Neutrophil (primary cell): ENCODE results near the gene ITPRIP.

Experiments
- H3K27ac ChIP-seq: fragments of 200-600 bp; sonication (generic); 2 replicates; pipeline ENCODE4 v1.5.1; 2016; ENCODE audit warnings: mild to moderate bottlenecking, moderate library complexity
- H3K27me3 ChIP-seq: fragments of 200-600 bp; sonication (generic); 2 replicates; pipeline ENCODE4 v1.6.0; 2016; ENCODE audit warnings: mild to moderate bottlenecking
- H3K36me3 ChIP-seq: fragments of 200-600 bp; sonication (generic); 2 replicates; pipeline ENCODE4 v1.5.1; 2017
- H3K4me1 ChIP-seq, 2 experiments: fragments of 200-600 bp in 1 of 2; sonication (generic) in 1 of 2; 1 replicate in 1 of 2; 2 replicates in 1 of 2; pipeline versions ENCODE4 v1.5.1 to v1.6.1; 2013 to 2016; ENCODE audit warnings: low read depth in 1 of 2, low read length in 1 of 2, mild to moderate bottlenecking in 1 of 2, moderate library complexity in 1 of 2; ENCODE audit not compliant: control insufficient read depth in 1 of 2, insufficient read depth in 1 of 2
- H3K4me3 ChIP-seq, 2 experiments: fragments of 200-600 bp in 1 of 2; sonication (generic) in 1 of 2; 1 replicate in 1 of 2; 2 replicates in 1 of 2; pipeline ENCODE4 v1.5.1; 2013 to 2016; ENCODE audit warnings: low read depth in 1 of 2, low read length in 1 of 2, mild to moderate bottlenecking in 1 of 2, moderate library complexity in 1 of 2
- H3K9me3 ChIP-seq: fragments of 200-600 bp; sonication (generic); 2 replicates; pipeline ENCODE4 v1.5.1; 2016
- TF ChIP-seq, protein P1 (sequence below): fragments of 200-600 bp; sonication (generic); IDR thresholded peaks from 2 replicates; pipeline ENCODE4 v1.5.1; 2016; ENCODE audit warnings: antibody characterized with exemption

ITPRIP gene, protein sequence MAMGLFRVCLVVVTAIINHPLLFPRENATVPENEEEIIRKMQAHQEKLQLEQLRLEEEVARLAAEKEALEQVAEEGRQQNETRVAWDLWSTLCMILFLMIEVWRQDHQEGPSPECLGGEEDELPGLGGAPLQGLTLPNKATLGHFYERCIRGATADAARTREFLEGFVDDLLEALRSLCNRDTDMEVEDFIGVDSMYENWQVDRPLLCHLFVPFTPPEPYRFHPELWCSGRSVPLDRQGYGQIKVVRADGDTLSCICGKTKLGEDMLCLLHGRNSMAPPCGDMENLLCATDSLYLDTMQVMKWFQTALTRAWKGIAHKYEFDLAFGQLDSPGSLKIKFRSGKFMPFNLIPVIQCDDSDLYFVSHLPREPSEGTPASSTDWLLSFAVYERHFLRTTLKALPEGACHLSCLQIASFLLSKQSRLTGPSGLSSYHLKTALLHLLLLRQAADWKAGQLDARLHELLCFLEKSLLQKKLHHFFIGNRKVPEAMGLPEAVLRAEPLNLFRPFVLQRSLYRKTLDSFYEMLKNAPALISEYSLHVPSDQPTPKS

DNA sequence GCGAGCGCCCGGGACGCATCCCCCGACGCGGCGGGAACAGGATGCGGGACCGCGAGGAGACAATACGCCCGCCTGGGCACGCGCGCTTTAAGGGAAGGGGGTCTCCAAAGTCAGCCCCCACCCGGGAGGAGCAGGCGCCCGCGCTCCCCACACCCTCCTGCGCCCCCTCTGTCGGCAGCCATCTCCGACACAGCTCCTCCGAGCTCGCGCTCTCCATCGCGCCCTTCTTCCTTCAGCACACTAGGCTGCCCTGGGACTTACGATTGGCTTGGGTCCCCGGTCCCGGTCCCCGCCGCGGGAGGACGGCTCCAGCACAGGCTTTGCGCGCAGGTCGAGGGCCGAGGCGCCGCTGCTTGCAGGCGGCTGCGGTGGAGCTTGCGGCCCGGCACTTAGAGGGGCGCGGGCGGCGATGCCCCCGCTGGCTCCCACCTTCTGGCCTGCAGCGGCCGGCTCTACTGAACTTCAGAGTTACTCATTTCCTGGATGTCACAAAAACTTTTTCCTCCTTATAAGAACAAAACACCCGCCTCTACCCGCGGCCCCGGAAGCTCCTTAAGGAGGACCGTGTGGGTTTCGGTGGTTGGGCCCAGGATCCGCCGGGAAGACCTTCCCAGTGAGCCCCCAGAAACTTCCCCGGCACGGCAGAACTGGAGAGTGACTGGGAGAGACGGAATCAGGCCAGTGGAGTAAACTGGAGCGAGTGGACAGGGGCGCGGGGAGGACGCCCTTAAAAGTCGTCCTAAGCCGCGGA lies at the start of gene ITPRIP:
TSS of gene ITPRIP (minus strand) at position 481 of the 751 bp plus-strand sequence. CDS start 22,414 bp downstream, outside the sequence.
- TF ChIP-seq, protein P1, sequence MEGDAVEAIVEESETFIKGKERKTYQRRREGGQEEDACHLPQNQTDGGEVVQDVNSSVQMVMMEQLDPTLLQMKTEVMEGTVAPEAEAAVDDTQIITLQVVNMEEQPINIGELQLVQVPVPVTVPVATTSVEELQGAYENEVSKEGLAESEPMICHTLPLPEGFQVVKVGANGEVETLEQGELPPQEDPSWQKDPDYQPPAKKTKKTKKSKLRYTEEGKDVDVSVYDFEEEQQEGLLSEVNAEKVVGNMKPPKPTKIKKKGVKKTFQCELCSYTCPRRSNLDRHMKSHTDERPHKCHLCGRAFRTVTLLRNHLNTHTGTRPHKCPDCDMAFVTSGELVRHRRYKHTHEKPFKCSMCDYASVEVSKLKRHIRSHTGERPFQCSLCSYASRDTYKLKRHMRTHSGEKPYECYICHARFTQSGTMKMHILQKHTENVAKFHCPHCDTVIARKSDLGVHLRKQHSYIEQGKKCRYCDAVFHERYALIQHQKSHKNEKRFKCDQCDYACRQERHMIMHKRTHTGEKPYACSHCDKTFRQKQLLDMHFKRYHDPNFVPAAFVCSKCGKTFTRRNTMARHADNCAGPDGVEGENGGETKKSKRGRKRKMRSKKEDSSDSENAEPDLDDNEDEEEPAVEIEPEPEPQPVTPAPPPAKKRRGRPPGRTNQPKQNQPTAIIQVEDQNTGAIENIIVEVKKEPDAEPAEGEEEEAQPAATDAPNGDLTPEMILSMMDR, result peak; percentile 7
- H3K4me3 ChIP-seq, result peak within 1 kb of the TSS; percentile 88 to 93

DNA sequence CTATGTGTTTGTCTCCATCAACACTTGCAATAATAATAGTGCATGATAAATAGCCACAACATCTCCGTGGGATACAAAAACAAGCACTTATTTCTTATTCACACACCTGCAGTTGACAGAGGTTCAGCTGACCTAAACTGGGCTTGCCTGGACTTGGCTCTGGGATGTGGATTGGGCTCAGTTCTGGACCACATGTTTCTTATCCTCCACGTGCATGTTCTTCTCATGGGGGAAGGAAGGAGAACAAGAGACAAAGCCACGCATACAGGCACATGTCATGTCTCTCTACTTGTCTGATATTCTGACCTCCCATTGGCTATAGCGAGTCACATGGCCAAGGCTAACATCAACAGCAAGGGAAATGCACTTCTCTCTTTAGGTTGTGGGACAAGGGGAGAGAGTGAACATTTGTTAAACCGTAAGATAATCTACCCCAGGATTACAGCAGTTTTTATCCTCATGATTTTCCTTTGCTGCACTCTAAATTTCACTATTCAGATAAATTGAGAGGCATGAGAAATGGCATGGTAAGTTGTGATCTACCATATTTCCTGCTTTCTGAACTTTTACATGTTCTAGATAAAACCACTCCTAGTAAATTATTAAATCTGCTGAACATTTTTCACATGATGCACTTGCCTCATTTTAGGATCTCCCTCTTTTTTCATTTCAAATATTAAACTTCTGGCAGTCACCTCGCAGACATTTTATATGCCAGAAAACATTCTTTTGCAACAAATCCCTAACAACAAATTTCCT lies 49.0 kb upstream of the ITPRIP start:
- Histone ChIP-seq H3K27me3 (peaks cover 56% of the 10 kb centered on the region), H3K36me3 (no peaks in the 10 kb centered on the region), H3K9me3 (no peaks in the 10 kb centered on the region), H3K4me1 (peaks cover 0 to 14% of the 10 kb centered on the region in 2 experiments), H3K27ac (no peak overlapping the region), H3K4me3 (no peak overlapping the region)
- TF ChIP-seq, protein P1, result no peak

More for the DNA sequence above, at the start of gene ITPRIP:
- H3K36me3 ChIP-seq, result peaks cover 19% of the 10 kb centered on the region
- peaks cover 57% of the 10 kb centered on the region in 2 experiments for H3K4me1 ChIP-seq
- no peaks in the 10 kb centered on the region for H3K9me3 ChIP-seq
- H3K27ac ChIP-seq, result peak within 1 kb of the TSS; percentile 99
- no peaks in the 10 kb centered on the region for H3K27me3 ChIP-seq

DNA sequence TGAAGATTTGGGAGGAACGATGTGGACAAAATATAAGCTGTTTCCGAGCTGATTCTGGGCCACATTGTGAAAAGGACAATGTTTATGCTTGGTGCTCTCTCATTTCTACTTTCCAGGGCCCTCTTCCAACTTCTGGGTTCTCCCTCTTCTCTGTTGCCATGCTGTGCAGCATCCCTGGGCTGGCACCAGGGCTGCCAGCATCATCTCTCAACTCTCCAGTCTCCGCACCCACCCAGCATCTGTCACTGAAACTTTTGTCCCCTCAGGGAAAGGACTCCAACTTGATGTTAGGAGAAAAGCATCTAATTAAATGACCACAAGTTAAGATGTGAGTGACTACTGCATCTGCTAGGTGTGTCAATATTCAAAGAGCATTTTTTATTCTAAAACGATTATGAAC lies 42.1 kb upstream of the ITPRIP start:
- no peak overlapping the region for H3K27ac ChIP-seq
- TF ChIP-seq, protein P1, result no peak
- H3K27me3 ChIP-seq, result peaks cover 51% of the 10 kb centered on the region

DNA sequence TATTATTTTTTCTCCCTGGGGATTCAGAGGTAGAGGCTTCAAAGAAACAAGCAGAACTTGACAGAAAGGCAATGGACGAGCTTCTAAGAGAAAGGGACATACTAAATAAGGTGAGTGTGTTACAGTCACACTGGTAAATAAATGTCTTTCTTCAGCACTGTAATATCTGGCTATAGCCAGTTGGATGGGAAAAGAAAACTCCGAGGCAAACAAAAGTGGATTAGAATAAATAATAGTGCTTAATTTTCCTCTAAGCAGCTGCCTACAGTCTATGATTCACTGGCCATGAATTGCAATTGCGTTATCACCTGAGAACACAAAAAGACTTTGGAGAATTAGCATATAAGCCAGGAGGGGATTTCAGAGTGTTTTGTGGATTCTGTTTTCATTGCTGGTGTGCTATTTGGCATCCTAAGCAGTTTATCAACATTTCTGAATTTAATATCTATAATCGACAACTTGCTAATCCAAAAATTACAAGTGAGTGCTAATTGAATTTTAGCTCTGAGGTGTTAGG lies 38.6 kb upstream of the ITPRIP start:
- H3K27me3 ChIP-seq, result peaks cover 37% of the 10 kb centered on the region
- TF ChIP-seq, protein P1, result no peak
- no peak overlapping the region for H3K4me3 ChIP-seq
- H3K36me3 ChIP-seq, result no peaks in the 10 kb centered on the region
- H3K4me1 ChIP-seq, result no peaks in the 10 kb centered on the region
- H3K27ac ChIP-seq, result no peak overlapping the region
- no peaks in the 10 kb centered on the region for H3K9me3 ChIP-seq

More for the DNA sequence above, 42.1 kb upstream of the ITPRIP start:
- Histone ChIP-seq H3K36me3 (no peaks in the 10 kb centered on the region), H3K4me3 (no peak overlapping the region), H3K9me3 (no peaks in the 10 kb centered on the region), H3K4me1 (no peaks in the 10 kb centered on the region)

DNA sequence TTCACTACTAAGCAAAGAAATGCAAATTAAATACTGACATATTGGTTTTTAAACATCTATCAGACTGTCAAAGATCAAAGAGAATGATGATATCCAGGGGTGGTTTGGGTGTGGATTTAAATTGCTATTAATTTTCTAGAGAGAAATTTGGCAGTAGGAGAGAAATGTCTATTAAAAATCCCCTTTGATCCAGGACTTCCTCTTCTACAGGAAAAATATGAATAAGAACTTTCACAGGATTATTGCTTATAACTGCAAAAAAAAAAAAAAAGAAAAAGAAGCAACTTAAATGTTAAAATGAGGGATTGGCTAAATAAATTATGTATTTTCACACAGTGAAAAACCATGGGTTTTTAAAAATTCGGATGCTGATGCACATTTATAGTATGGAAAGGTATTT lies 36.3 kb upstream of the ITPRIP start:
- Histone ChIP-seq H3K27me3 (peaks cover 36% of the 10 kb centered on the region), H3K4me3 (no peak overlapping the region), H3K4me1 (no peaks in the 10 kb centered on the region), H3K36me3 (no peaks in the 10 kb centered on the region), H3K9me3 (no peaks in the 10 kb centered on the region), H3K27ac (no peak overlapping the region)
- TF ChIP-seq, protein P1, result no peak
